Spleen (tissue), 11 donors: ENCODE data around the gene APOBR. TPM values are rescaled to one million over a fixed set of nuclear protein-coding genes. Genes with fewer than 3 reads are reported as not detected.

Experiments used
- DNase-seq: peaks from one replicate; pipeline ENCODE4 v3.0.0-alpha.2; 2020
- H3K27ac ChIP-seq, 8 donors: fragments of 200-600 bp; sonication (generic) in 7 of 8; 1 replicate in 4 of 8; 2 replicates in 4 of 8; pipeline versions ENCODE4 v1.5.0 to v1.8.0; 2016 to 2021; ENCODE audit warnings: inconsistent platforms in 4 of 8, mild to moderate bottlenecking in 4 of 8, moderate library complexity in 1 of 8
- H3K27me3 ChIP-seq, 7 donors: fragments of 200-600 bp; sonication (generic) in 6 of 7; replicated peaks in 1 of 7; 1 replicate in 4 of 7; 2 replicates in 3 of 7; pipeline versions ENCODE4 v1.5.0 to v1.8.0; 2016 to 2021; ENCODE audit warnings: inconsistent platforms in 3 of 7, mild to moderate bottlenecking in 1 of 7
- H3K36me3 ChIP-seq, 6 donors: fragments of 200-600 bp; sonication (generic) in 5 of 6; 1 replicate in 4 of 6; 2 replicates in 2 of 6; pipeline versions ENCODE4 v1.5.0 to v1.8.0; 2016 to 2021; ENCODE audit warnings: inconsistent platforms in 2 of 6
- H3K4me1 ChIP-seq, 6 donors: fragments of 200-600 bp; sonication (generic) in 5 of 6; 1 replicate in 3 of 6; 2 replicates in 3 of 6; pipeline versions ENCODE4 v1.5.0 to v1.8.0; 2016 to 2021; ENCODE audit warnings: inconsistent platforms in 3 of 6
- H3K4me3 ChIP-seq, 8 donors: fragments of 200-600 bp; sonication (generic) in 7 of 8; 1 replicate in 4 of 8; 2 replicates in 4 of 8; pipeline versions ENCODE4 v1.5.0 to v1.8.0; 2016 to 2021; ENCODE audit warnings: inconsistent platforms in 4 of 8, mild to moderate bottlenecking in 4 of 8, moderate library complexity in 2 of 8
- H3K9me3 ChIP-seq, 8 donors: fragments of 200-600 bp; sonication (generic) in 7 of 8; 1 replicate in 4 of 8; 2 replicates in 4 of 8; pipeline versions ENCODE4 v1.5.0 to v1.8.0; 2016 to 2021; ENCODE audit warnings: inconsistent platforms in 4 of 8
- CTCF ChIP-seq, 11 experiments: fragments of 200-600 bp in 7 of 11; fragments of 450-650 bp in 4 of 11; sonication (generic) in 4 of 11; IDR thresholded peaks in 8 of 11; conservative IDR thresholded peaks in 3 of 11; 1 replicate in 7 of 11; 2 replicates in 4 of 11; pipeline versions ENCODE4 v1.4.0 to v1.8.0; 2016 to 2021; ENCODE audit warnings: antibody characterized with exemption in 11 of 11, inconsistent platforms in 4 of 11, mild to moderate bottlenecking in 1 of 11
- POLR2A ChIP-seq, 3 donors: fragments of 450-650 bp; IDR thresholded peaks; one replicate each; pipeline ENCODE4 v1.5.1; 2017; ENCODE audit warnings: antibody characterized with exemption in 3 of 3, mild to moderate bottlenecking in 1 of 3
- POLR2AphosphoS5 ChIP-seq, 3 donors: sonication (generic); formaldehyde crosslinking; IDR thresholded peaks; one replicate each; pipeline ENCODE4 v1.5.1; 2017; ENCODE audit warnings: antibody characterized with exemption in 3 of 3
- WGBS, 5 donors: extraction: QIAGEN DNeasy Blood & Tissue Kit in 3 of 5; methylation state at CpG; one replicate each; pipeline versions ENCODE4 v1.1.5 to v1.1.7; 2013 to 2018; 5-methylcytosine and 5-hydroxymethylcytosine counted together
- intact Hi-C: fragments of 100-400 bp; cut with DNase I; formaldehyde crosslinking; loops from one replicate; pipeline ENCODE4 v1.15.0; 2023; ENCODE audit warnings: low total_unique reads
- polyA plus RNA-seq, 3 donors: library from polyadenylated mRNA; stranded (reverse); fragments of 200-250 nt; gene quantifications; one replicate each; pipeline ENCODE4 v1.2.1, GENCODE V29; 2013
- total RNA-seq, 7 donors: library from RNA; depleted of rRNA in 3 of 7; stranded (reverse); fragments of >200 nt in 3 of 7; fragmentation: NEBNext Ultra II Directional in 4 of 7; extraction: Animal tissue kit (Norgen Biotek cat#: 25700) in 4 of 7; gene quantifications; one replicate each; pipeline versions ENCODE4 v1.1.0 to v1.2.1, GENCODE V29; 2016 to 2021
- donor health status: healthy with polysubstance abuse.
- donor health status: DM: no; HTN: no; CAD: no; lungs with moderate emphysema.
- donor health status: DM: no; HTN: no; CAD: no.
- donor health status: Bipolar disorder and iron deficiency.
- donor health status: healthy.
- donor health status: DM: no; HTN: no; CAD: no.
- donor health status: DM: yes; HTN: yes; CAD: no.

APOBR gene
- total and polyA plus RNA-seq, 10 donors, result 3.3 to 58.4 (median 23.4) TPM

GRCh38 chr16:28548306-28548802 is 53.9 kb downstream of the APOBR start:
- H3K36me3 ChIP-seq, result no peaks in the 10 kb centered on the region
- peaks cover 0 to 15% (median 7%) of the 10 kb centered on the region in 6 donors for H3K4me1 ChIP-seq
- WGBS, 5 donors, result 64 to 89% (median 71%) methylated on average over 14 of the region's 14 CpGs
- no peak overlapping the region for H3K4me3 ChIP-seq
- H3K9me3 ChIP-seq, result no peaks in the 10 kb centered on the region
- peaks cover 0 to 61% (median 0%) of the 10 kb centered on the region in 7 donors for H3K27me3 ChIP-seq
- no peak for DNase-seq
- H3K27ac ChIP-seq, result no peak overlapping the region
- intact Hi-C loops, result no loop called here
- TF ChIP-seq POLR2A (IDR thresholded peaks at IDR 0.05) (no peak), CTCF (IDR thresholded peaks at IDR 0.05 in 8 of 11, conservative IDR thresholded peaks at IDR 0.05 in 3 of 11) (no peak), POLR2AphosphoS5 (IDR thresholded peaks at IDR 0.05) (no peak)

Other genes starting within 250 kb of the APOBR start
- 1 to 10 TPM; 1.0 to 2.8 (median 2.1) TPM for gene SBK1, start 202.1 kb upstream of the APOBR start, total RNA-seq
- under 1 TPM; 0.30 to 0.70 (median 0.46) TPM for gene SBK1, start 202.1 kb upstream of the APOBR start, polyA plus RNA-seq
- gene NPIPB6, start 131.1 kb upstream of the APOBR start, total RNA-seq, result 10 to 100 TPM in 2 of 7 donors, 1 to 10 TPM in 3, under 1 TPM in 1, not detected in 1; 0.36 to 12.5 (median 6.0) TPM
- 1 to 10 TPM in 1 of 3 donors, under 1 TPM in 2; 0.58 to 1.0 (median 0.59) TPM for gene NPIPB6, start 131.1 kb upstream of the APOBR start, polyA plus RNA-seq
- gene EIF3CL, start 90.8 kb upstream of the APOBR start, total RNA-seq, result 100 to 1,000 TPM in 3 of 7 donors, 10 to 100 TPM in 4; 36.2 to 189 (median 63.3) TPM
- gene EIF3CL, start 90.8 kb upstream of the APOBR start, polyA plus RNA-seq, result 10 to 100 TPM; 26.9 to 43.5 (median 37.5) TPM
- under 1 TPM in 2 of 7 donors, not detected in 5; 0.36 to 0.73 TPM for gene NPIPB7, start 22.3 kb upstream of the APOBR start, total RNA-seq
- under 1 TPM; 0.13 to 0.20 (median 0.18) TPM for gene NPIPB7, start 22.3 kb upstream of the APOBR start, polyA plus RNA-seq
- gene CLN3, start 2.6 kb upstream of the APOBR start, total RNA-seq, result 10 to 100 TPM; 32.5 to 44.1 (median 38.3) TPM
- gene CLN3, start 2.6 kb upstream of the APOBR start, polyA plus RNA-seq, result 10 to 100 TPM; 21.1 to 30.7 (median 29.9) TPM
- 1 to 10 TPM in 5 of 7 donors, under 1 TPM in 1, not detected in 1; 0.79 to 3.9 (median 1.7) TPM for gene IL27, start 12.2 kb downstream of the APOBR start, total RNA-seq
- 1 to 10 TPM in 1 of 3 donors, under 1 TPM in 2; 0.15 to 1.6 (median 0.61) TPM for gene IL27, start 12.2 kb downstream of the APOBR start, polyA plus RNA-seq
- 10 to 100 TPM in 5 of 7 donors, 1 to 10 TPM in 2; 2.7 to 29.8 (median 16.1) TPM for gene NUPR1, start 44.3 kb downstream of the APOBR start, total RNA-seq
- 10 to 100 TPM; 16.4 to 53.7 (median 28.4) TPM for gene NUPR1, start 44.3 kb downstream of the APOBR start, polyA plus RNA-seq
- 10 to 100 TPM; 22.9 to 35.1 (median 26.7) TPM for gene SGF29, start 59.3 kb downstream of the APOBR start, total RNA-seq
- gene SGF29, start 59.3 kb downstream of the APOBR start, polyA plus RNA-seq, result 10 to 100 TPM; 27.2 to 31.7 (median 27.8) TPM
- gene SULT1A2, start 102.4 kb downstream of the APOBR start, total RNA-seq, result 1 to 10 TPM; 2.0 to 9.4 (median 5.5) TPM
- 1 to 10 TPM; 1.3 to 3.9 (median 1.7) TPM for gene SULT1A2, start 102.4 kb downstream of the APOBR start, polyA plus RNA-seq
- gene SULT1A1, start 115.4 kb downstream of the APOBR start, total RNA-seq, result 100 to 1,000 TPM in 4 of 7 donors, 10 to 100 TPM in 3; 35.2 to 184 (median 124) TPM
- 10 to 100 TPM; 42.5 to 56.6 (median 49.0) TPM for gene SULT1A1, start 115.4 kb downstream of the APOBR start, polyA plus RNA-seq
- 1 to 10 TPM in 3 of 7 donors, under 1 TPM in 3, not detected in 1; 0.32 to 2.4 (median 0.82) TPM for gene NPIPB8, start 143.4 kb downstream of the APOBR start, total RNA-seq
- gene NPIPB8, start 143.4 kb downstream of the APOBR start, polyA plus RNA-seq, result not detected
- 100 to 1,000 TPM in 6 of 7 donors, 10 to 100 TPM in 1; 92.2 to 413 (median 326) TPM for gene EIF3C, start 216.8 kb downstream of the APOBR start, total RNA-seq
- gene EIF3C, start 216.8 kb downstream of the APOBR start, polyA plus RNA-seq, result 100 to 1,000 TPM; 436 to 494 (median 480) TPM